NT2/D1 (cell line): ENCODE data around the gene TCERG1L.

Experiments
- DNase-seq: peaks from one replicate; pipeline ENCODE4 v3.0.0-alpha.2; 2011; ENCODE audit warnings: low read depth, low spot score
- H3K27me3 ChIP-seq: 2 replicates; pipeline ENCODE4 v1.6.0; 2011; ENCODE audit warnings: mild to moderate bottlenecking; ENCODE audit not compliant: insufficient read length, insufficient read depth
- H3K36me3 ChIP-seq: 2 replicates; pipeline ENCODE4 v1.6.1; 2011; ENCODE audit warnings: mild to moderate bottlenecking, low read length, mixed read lengths; ENCODE audit not compliant: insufficient read depth, insufficient read length
- H3K4me1 ChIP-seq: 2 replicates; pipeline ENCODE4 v1.5.1; 2011; ENCODE audit not compliant: insufficient read depth, insufficient read length
- H3K4me3 ChIP-seq: 2 replicates; pipeline ENCODE4 v1.5.1; 2011; ENCODE audit warnings: low read depth; ENCODE audit not compliant: insufficient read length
- H3K9ac ChIP-seq: 2 replicates; pipeline ENCODE4 v1.6.0; 2011; ENCODE audit warnings: low read depth; ENCODE audit not compliant: insufficient read length
- H3K9me3 ChIP-seq: 2 replicates; pipeline ENCODE4 v1.5.1; 2011; ENCODE audit warnings: mild to moderate bottlenecking, low read length; ENCODE audit not compliant: insufficient read depth
- SUZ12 ChIP-seq: IDR thresholded peaks from 2 replicates; pipeline ENCODE4 v1.6.1; 2011; ENCODE audit not compliant: insufficient read length, insufficient read depth; ENCODE audit errors: extremely low read depth
- YY1 ChIP-seq: IDR thresholded peaks from 2 replicates; pipeline ENCODE4 v1.6.1; 2011; ENCODE audit not compliant: insufficient read length, insufficient read depth
- ZNF274 ChIP-seq: IDR thresholded peaks from 2 replicates; pipeline ENCODE4 v1.6.1; 2011; ENCODE audit warnings: mild to moderate bottlenecking, low read depth, low read length

The TCERG1L gene

GRCh38 chr10:131063311-131063710 lies 248.2 kb downstream of the TCERG1L start:
- H3K9me3 ChIP-seq = peaks cover 7% of the 10 kb centered on the region; the same call in 1 of the 2 replicates
- no peaks in the 10 kb centered on the region for H3K27me3 ChIP-seq
- no peaks in the 10 kb centered on the region for H3K36me3 ChIP-seq
- H3K9ac ChIP-seq = no peak overlapping the region
- no peak for DNase-seq
- TF ChIP-seq SUZ12 (no peak), YY1 (no peak), ZNF274 (no peak)
- H3K4me3 ChIP-seq = no peak overlapping the region
- H3K4me1 ChIP-seq = peaks cover 4% of the 10 kb centered on the region

- Histone ChIP-seq H3K36me3 (no peaks in the 10 kb centered on the region), H3K4me3 (no peak overlapping the region), H3K27me3 (no peaks in the 10 kb centered on the region), H3K9ac (no peak overlapping the region), H3K9me3 (peaks cover 10% of the 10 kb centered on the region; the same call in 1 of the 2 replicates), H3K4me1 (peaks cover 2% of the 10 kb centered on the region)
- TF ChIP-seq SUZ12 = no peak
- TF ChIP-seq ZNF274 = no peak
- TF ChIP-seq YY1 = no peak
- no peak for DNase-seq
Observed at GRCh38 chr10:131062621-131063260, 248.8 kb downstream of the TCERG1L start.

- TF ChIP-seq YY1 (no peak), ZNF274 (no peak), SUZ12 (no peak)
- no peak overlapping the region for H3K9ac ChIP-seq
Observed at GRCh38 chr10:131061216-131061615, 250.3 kb downstream of the TCERG1L start.

GRCh38 chr10:131059881-131060280 lies 251.6 kb downstream of the TCERG1L start:
- TF ChIP-seq SUZ12 (no peak), YY1 (no peak), ZNF274 (no peak)
- Histone ChIP-seq H3K4me1 (no peaks in the 10 kb centered on the region), H3K4me3 (no peak overlapping the region), H3K36me3 (no peaks in the 10 kb centered on the region), H3K9me3 (peaks cover 10% of the 10 kb centered on the region; the same call in 1 of the 2 replicates), H3K27me3 (no peaks in the 10 kb centered on the region), H3K9ac (no peak overlapping the region)
- DNase-seq = no peak

More at GRCh38 chr10:131061216-131061615, 250.3 kb downstream of the TCERG1L start:
- Histone ChIP-seq H3K4me1 (peaks cover 2% of the 10 kb centered on the region), H3K4me3 (no peak overlapping the region), H3K36me3 (no peaks in the 10 kb centered on the region), H3K9me3 (peaks cover 10% of the 10 kb centered on the region; the same call in 1 of the 2 replicates), H3K27me3 (no peaks in the 10 kb centered on the region)
- DNase-seq = no peak

GRCh38 chr10:131058799-131059198 lies 252.7 kb downstream of the TCERG1L start:
- Histone ChIP-seq H3K36me3 (no peaks in the 10 kb centered on the region), H3K9me3 (peaks cover 10% of the 10 kb centered on the region; the same call in 1 of the 2 replicates), H3K4me1 (no peaks in the 10 kb centered on the region), H3K9ac (no peak overlapping the region), H3K4me3 (no peak overlapping the region), H3K27me3 (no peaks in the 10 kb centered on the region)
- no peak for DNase-seq
- TF ChIP-seq SUZ12 = no peak
- no peak for TF ChIP-seq ZNF274
- TF ChIP-seq YY1 = no peak

GRCh38 chr10:131056781-131057180 lies 254.7 kb downstream of the TCERG1L start:
- no peak for TF ChIP-seq ZNF274
- TF ChIP-seq YY1 = no peak
- TF ChIP-seq SUZ12 = no peak
- Histone ChIP-seq H3K27me3 (no peaks in the 10 kb centered on the region), H3K9ac (no peak overlapping the region), H3K9me3 (peaks cover 16% of the 10 kb centered on the region; the same call in 1 of the 2 replicates), H3K4me1 (no peaks in the 10 kb centered on the region), H3K4me3 (no peak overlapping the region), H3K36me3 (no peaks in the 10 kb centered on the region)
- no peak for DNase-seq

GRCh38 chr10:131056091-131056579 lies 255.4 kb downstream of the TCERG1L start:
- Histone ChIP-seq H3K27me3 (peaks cover 2% of the 10 kb centered on the region), H3K9ac (no peak overlapping the region), H3K9me3 (peaks cover 23% of the 10 kb centered on the region; the same call in 1 of the 2 replicates), H3K4me1 (no peaks in the 10 kb centered on the region), H3K36me3 (no peaks in the 10 kb centered on the region), H3K4me3 (no peak overlapping the region)
- no peak for DNase-seq
- no peak for TF ChIP-seq ZNF274
- TF ChIP-seq YY1 = no peak
- no peak for TF ChIP-seq SUZ12
